GM19452 (cell line): ENCODE measurements around the gene ZNF516.
"Not testable (repeated sequence)": the region's sequence is repeated elsewhere in the genome, so short reads cannot be mapped to it uniquely, and the experiment has no call there.

Experiments used
- ATAC-seq: cut with Tn5 transposase; IDR thresholded peaks from one replicate; pipeline ENCODE4 v1.9.1; 2021; ENCODE audit not compliant: unreplicated experiment

ZNF516 gene, protein sequence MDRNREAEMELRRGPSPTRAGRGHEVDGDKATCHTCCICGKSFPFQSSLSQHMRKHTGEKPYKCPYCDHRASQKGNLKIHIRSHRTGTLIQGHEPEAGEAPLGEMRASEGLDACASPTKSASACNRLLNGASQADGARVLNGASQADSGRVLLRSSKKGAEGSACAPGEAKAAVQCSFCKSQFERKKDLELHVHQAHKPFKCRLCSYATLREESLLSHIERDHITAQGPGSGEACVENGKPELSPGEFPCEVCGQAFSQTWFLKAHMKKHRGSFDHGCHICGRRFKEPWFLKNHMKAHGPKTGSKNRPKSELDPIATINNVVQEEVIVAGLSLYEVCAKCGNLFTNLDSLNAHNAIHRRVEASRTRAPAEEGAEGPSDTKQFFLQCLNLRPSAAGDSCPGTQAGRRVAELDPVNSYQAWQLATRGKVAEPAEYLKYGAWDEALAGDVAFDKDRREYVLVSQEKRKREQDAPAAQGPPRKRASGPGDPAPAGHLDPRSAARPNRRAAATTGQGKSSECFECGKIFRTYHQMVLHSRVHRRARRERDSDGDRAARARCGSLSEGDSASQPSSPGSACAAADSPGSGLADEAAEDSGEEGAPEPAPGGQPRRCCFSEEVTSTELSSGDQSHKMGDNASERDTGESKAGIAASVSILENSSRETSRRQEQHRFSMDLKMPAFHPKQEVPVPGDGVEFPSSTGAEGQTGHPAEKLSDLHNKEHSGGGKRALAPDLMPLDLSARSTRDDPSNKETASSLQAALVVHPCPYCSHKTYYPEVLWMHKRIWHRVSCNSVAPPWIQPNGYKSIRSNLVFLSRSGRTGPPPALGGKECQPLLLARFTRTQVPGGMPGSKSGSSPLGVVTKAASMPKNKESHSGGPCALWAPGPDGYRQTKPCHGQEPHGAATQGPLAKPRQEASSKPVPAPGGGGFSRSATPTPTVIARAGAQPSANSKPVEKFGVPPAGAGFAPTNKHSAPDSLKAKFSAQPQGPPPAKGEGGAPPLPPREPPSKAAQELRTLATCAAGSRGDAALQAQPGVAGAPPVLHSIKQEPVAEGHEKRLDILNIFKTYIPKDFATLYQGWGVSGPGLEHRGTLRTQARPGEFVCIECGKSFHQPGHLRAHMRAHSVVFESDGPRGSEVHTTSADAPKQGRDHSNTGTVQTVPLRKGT

DNA sequence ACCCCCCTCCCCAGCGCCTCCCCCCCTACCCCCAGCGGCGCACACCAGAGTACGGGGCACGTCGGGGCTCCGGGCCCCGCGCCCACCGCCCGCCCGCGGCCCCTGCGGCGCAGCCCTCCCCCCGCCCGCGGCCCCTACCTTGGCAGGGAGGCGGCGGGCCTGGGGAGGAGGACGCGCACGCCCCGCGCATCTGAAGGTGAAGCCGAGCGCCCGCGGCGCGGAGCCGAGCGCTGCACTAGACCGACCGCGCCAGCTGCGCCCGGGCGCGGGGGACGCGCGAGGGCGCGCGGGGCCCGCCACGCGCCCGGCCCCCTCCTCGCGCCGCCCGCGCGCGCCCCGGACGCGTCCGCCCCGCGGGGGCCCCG is at the start of gene ZNF516:
Gene ZNF516, minus strand, starts transcription at position 237 of the 365 bp plus-strand sequence. CDS start 52,188 bp downstream, outside the sequence.
- ATAC-seq: no peak

GRCh38 chr18:76538846-76539245 is 43.8 kb upstream of the ZNF516 start:
- no peak for ATAC-seq

DNA sequence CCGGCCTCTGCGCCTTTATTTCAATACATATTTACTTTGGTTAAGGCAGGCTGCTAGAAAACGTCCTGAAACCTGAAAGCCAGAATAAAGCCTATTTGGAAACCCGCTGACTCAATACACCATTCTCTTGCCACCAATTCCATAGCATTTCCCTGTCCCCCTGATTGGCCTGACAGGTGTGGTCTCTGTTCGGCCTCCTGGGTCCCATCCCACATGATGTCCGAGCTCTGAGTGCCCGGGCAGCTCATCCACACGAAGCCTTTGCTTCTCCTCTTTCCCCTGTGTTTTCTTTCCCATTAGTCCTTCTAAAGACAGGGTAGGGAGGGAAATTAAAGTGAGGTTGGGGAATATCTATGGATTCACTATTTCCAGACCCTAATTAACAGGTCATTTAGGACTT is 42.6 kb upstream of the ZNF516 start:
- ATAC-seq: no peak

DNA sequence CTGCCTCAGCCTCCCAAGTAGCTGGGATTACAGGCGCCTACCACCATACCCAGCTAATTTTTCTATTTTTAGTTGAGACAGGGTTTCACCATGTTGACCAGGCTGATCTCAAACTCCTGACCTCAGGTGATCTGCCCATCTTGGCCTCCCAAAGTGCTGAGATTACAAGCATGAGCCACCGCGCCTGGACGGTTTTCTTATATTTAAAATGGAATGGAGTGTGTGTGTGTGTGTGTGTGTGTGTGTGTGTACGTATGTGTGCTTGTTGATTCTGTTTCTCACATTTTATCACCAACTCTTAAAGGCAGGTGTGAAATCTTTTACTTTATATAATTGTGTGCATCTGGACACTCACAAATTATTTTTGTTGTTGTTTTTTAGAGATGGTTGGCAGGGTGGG is 41.6 kb upstream of the ZNF516 start:
- not testable (repeated sequence) for ATAC-seq

DNA sequence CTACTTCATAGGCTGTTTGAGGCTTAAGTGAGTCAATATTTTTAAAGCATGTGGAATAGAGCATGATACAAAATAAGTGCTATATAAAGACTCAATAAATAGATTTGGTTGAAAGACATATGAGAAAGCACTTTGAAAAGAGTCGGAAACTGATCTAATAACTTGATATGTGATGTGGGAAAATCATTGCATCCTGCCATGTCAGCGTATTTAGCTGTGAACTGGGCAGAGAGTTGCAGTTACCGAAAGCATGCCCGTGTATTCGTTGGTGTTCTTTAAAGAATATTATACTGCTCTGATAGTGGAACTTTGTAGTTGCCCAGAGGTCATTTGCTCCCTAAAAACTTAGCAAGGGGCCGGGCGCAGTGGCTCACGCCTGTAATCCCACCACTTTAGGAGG is 37.8 kb upstream of the ZNF516 start:
- no peak for ATAC-seq

DNA sequence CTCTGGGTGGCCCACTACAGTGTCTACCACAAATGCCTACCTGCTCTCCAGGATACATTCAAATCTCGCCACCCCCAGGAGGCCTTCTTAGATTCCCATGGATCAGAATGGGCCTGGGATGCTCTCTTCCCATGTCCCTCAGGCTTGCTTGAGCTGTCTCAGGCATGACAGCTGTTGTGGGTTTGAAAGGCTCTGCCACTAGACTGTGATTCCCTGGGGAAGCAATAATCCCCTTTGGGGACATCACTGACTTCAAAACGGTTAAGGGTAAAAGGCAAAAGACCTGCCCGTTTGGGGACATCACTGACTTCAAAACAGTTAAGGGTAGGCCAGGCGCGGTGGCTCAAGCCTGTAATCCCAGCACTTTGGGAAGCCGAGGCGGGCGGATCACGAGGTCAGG is 35.8 kb upstream of the ZNF516 start:
- ATAC-seq: no peak

GRCh38 chr18:76530391-76530790 is 35.3 kb upstream of the ZNF516 start:
- no peak for ATAC-seq

GRCh38 chr18:76529433-76529811 is 34.4 kb upstream of the ZNF516 start:
- ATAC-seq: no peak

GRCh38 chr18:76528477-76529432 is 33.7 kb upstream of the ZNF516 start:
- no peak for ATAC-seq

- no peak for ATAC-seq
These were observed 30.9 kb upstream of the ZNF516 start for GRCh38 chr18:76525911-76526310.

DNA sequence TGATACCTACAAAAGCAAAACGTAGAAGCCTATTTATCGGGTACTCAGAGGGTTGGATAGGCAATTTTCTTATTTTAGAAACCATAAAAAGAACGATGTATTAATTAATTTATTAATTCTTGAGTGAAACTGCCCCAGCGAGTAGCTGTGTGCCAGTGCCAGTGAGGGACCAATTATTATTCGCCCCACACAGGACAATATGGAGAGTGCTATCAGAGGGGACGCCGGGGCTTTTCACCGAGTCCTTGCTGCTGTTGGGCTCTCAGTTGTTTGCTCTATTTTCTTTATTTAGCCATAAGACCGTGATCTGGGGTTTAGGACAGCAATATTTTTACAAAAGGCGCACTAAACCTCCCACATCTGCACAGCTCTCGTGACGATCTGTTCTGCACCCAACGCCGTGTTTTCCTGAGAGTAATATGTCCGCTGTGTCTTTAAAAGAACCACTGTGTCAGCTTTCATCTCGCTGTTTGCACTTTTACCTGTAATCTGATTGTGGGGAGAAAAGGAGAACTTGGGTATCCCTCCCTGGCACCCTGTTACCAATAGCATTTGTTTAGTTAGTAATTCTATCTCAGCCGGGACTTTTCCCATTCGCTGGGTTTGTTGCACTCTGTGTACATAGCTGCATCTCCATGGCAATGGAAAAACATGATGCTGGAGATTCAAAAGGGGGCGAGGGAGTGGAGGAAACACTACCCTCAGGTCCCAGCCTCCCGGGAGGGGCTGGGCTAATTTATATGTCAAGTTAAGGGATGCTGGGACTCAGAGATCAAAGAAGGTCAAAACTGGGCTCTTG is 30.1 kb upstream of the ZNF516 start:
- ATAC-seq: no peak

- no peak for ATAC-seq
These were observed 29.4 kb upstream of the ZNF516 start for GRCh38 chr18:76524477-76524876.

- no peak for ATAC-seq
These were observed 27.5 kb upstream of the ZNF516 start for GRCh38 chr18:76522551-76522950.

GRCh38 chr18:76522122-76522503 is 27.1 kb upstream of the ZNF516 start:
- ATAC-seq: no peak

DNA sequence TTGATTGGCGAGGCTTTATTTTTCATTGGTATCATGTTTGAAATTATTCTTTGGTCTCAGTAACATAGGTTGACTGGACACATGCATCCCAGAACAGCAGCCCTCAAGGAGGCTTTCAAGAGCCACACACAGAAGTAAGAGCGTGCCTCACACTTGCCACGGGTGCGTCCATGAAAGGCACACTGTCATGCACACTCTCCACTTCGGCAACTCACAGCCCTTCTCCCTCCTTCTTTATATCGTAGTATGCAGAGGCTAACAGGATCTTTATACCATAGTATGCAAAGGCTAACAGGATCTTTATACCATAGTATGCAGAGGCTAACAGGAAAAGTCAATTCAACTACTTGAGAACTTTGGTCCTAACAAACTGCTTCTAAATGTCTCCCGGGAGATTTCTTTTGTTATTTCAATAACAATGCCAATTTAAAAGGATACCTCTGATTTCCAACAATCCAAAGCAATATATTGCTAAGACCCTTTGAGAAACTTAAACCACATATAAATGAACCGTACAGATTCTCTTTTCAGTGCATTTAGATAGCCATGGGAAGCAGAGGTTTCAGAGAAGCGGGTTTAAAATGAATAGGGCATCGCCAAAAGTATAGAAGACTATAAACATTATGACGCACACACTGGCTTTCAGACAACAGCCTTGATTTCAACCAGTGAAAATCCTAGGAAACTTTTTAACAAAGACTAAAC is 26.5 kb upstream of the ZNF516 start:
- no peak for ATAC-seq

DNA sequence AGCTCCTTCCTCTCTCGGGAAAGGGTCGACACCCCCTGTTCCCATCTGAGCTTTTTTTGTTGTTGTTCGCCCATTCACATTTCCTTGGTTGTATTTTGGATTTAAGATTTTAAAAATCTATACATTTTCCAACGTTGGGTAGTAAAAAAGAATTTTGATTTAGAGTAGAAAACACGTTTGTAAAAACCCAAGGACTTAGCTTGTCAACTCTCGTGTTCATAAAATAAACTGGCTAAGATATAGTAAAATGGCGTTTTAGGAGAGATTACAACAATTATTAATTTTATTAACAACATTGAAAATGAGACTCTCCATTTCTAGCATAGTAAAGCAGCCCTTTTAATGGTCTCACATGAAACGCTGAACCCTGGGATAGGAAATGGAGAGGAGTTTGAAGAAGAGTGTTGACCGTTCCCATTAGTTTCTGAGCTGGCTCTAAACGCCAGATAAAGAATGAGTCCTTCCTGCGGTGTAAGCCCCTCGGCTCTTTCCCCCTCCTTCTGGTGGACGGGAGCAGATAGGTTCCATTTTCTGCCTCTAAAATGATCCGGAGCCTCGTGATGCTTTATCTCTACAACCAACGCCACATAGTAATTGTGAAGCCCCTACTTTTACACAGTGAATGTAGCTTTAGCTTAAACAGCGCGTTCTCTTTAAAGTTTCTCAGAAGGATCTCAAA is 24.0 kb upstream of the ZNF516 start:
- ATAC-seq: no peak

DNA sequence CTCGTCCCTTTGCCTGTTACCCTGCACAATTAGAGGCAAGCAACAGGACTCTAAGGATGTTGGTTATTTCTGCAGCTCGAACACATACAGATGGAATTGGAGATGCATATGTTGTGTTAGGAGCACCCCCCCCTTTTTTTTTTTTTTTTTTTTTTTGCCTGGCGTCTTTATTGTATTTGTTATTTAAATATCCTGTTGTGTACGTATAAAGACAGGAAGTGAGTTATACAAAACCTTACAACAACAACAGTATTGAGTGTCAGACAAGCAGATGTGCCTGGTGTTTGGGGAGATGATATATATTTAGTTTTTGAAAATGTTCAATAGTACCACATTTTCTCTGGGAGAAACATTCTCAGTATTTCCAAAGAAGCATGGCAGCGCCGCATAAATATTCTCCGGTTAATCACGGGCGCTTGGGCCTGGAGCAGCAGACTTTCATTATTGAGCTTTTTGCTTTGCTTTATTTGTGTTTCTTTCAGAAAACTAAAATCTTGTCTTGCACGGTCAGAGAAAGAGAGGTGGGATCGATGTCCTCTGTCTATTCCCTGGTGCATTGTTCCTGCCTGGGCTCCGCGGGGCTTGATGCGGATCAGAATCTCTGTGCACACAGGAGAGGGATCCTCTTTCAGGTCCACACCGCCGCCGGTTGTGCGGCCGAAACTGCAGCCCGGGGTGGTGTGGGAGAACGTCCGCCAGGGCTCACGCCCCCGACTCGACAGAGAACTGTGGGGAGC is 23.2 kb upstream of the ZNF516 start:
- no peak for ATAC-seq

DNA sequence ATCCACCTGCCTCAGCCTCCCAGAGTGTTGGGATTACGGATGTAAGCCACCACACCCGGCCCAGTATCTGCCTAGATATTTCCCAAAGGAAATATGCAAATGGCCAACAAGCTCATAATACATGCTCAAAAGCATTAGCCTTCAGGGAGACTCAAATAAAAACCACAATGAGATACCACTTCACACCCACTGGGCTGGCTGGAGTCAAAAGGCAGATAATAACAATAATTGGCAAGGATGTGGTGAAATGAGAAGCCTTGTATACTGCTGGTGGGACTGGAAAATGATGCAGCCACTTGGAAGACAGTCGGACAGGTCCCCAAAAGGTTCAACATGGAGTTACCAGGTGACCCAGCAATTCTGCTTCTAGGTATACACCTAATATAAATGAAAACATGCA is 20.5 kb upstream of the ZNF516 start:
- ATAC-seq: no peak
